Muscle of leg (tissue), 11 donors: Measurements from ENCODE around the gene WNT2B. TPM values are rescaled to one million over a fixed set of nuclear protein-coding genes. Genes with fewer than 3 reads are reported as not detected.
A peak's percentile ranks its signal among the peaks of the same experiment; 100 is the strongest.

Experiments
- DNase-seq: peaks from one replicate; pipeline ENCODE4 v3.0.0; 2013
- H3K27ac ChIP-seq: one replicate; pipeline ENCODE4 v1.5.1; 2013; ENCODE audit warnings: mild to moderate bottlenecking, low read length, control low read depth
- H3K27me3 ChIP-seq: one replicate; pipeline ENCODE4 v1.6.1; 2013; ENCODE audit warnings: low read length; ENCODE audit not compliant: control insufficient read depth, insufficient read depth
- H3K36me3 ChIP-seq: one replicate; pipeline ENCODE4 v1.6.1; 2013; ENCODE audit warnings: low read length; ENCODE audit not compliant: control insufficient read depth, insufficient read depth
- H3K4me1 ChIP-seq: one replicate; pipeline ENCODE4 v1.6.1; 2013; ENCODE audit warnings: low read length; ENCODE audit not compliant: control insufficient read depth, insufficient read depth
- H3K4me3 ChIP-seq: one replicate; pipeline ENCODE4 v1.5.1; 2013; ENCODE audit warnings: low read length, control low read depth
- H3K9me3 ChIP-seq: replicated peaks from 2 replicates; pipeline ENCODE4 v1.6.1; 2013; ENCODE audit warnings: low read depth, low read length; ENCODE audit not compliant: control insufficient read depth
- WGBS: methylation state at CpG from one replicate; pipeline ENCODE4 v1.1.5; 2013; ENCODE audit warnings: missing lambda C conversion rate; ENCODE audit not compliant: insufficient coverage; 5-methylcytosine and 5-hydroxymethylcytosine counted together
- polyA plus RNA-seq, 8 donors: library from polyadenylated mRNA; unstranded; fragments of 120-200 nt; gene quantifications; one replicate each; pipeline versions ENCODE4 v1.2.1 to v1.2.3, GENCODE V29; 2013; ENCODE audit warnings: inconsistent platforms in 1 of 8, low replicate concordance in 1 of 8; ENCODE audit not compliant: insufficient read length in 8 of 8, insufficient read depth in 1 of 8
- total RNA-seq: library from RNA; stranded (reverse); fragments of 120-200 nt; gene quantifications from one replicate; pipeline ENCODE4 v1.2.4, GENCODE V29; 2013

WNT2B gene
- total and polyA plus RNA-seq, 9 donors: 2.6 to 7.8 (median 4.1) TPM

- no peak overlapping the region for H3K4me3 ChIP-seq
- H3K4me1 ChIP-seq: peaks cover 2% of the 10 kb centered on the region
- no peak for DNase-seq
- H3K9me3 ChIP-seq: no peaks in the 10 kb centered on the region
- H3K27ac ChIP-seq: no peak overlapping the region
- 100% methylated on average over 1 of the region's 1 CpG for WGBS
- H3K27me3 ChIP-seq: no peaks in the 10 kb centered on the region
- peaks cover 39% of the 10 kb centered on the region for H3K36me3 ChIP-seq
Observed at GRCh38 chr1:112522621-112523020, 13.9 kb downstream of the WNT2B start.

- Histone ChIP-seq H3K27me3 (no peaks in the 10 kb centered on the region), H3K9me3 (no peaks in the 10 kb centered on the region), H3K27ac (no peak overlapping the region), H3K4me1 (peaks cover 2% of the 10 kb centered on the region), H3K4me3 (no peak overlapping the region), H3K36me3 (peaks cover 42% of the 10 kb centered on the region)
- 60% methylated on average over 2 of the region's 8 CpGs for WGBS
- DNase-seq: no peak
Observed at GRCh38 chr1:112524251-112524650, 15.5 kb downstream of the WNT2B start.

- WGBS: 100% methylated on average over 1 of the region's 1 CpG
- DNase-seq: no peak
- Histone ChIP-seq H3K27ac (no peak overlapping the region), H3K4me1 (peaks cover 2% of the 10 kb centered on the region), H3K4me3 (no peak overlapping the region), H3K9me3 (no peaks in the 10 kb centered on the region), H3K36me3 (peaks cover 44% of the 10 kb centered on the region), H3K27me3 (no peaks in the 10 kb centered on the region)
Observed at GRCh38 chr1:112524986-112525385, 16.2 kb downstream of the WNT2B start.

- H3K36me3 ChIP-seq: peaks cover 39% of the 10 kb centered on the region
- H3K27ac ChIP-seq: no peak overlapping the region
- H3K27me3 ChIP-seq: no peaks in the 10 kb centered on the region
- peaks cover 2% of the 10 kb centered on the region for H3K4me1 ChIP-seq
- H3K9me3 ChIP-seq: no peaks in the 10 kb centered on the region
- WGBS: 33% methylated on average over 1 of the region's 4 CpGs
- DNase-seq: no peak
- H3K4me3 ChIP-seq: no peak overlapping the region
Observed at GRCh38 chr1:112527266-112528010, 18.7 kb downstream of the WNT2B start.

GRCh38 chr1:112528076-112528475 lies 19.3 kb downstream of the WNT2B start:
- Histone ChIP-seq H3K27me3 (no peaks in the 10 kb centered on the region), H3K36me3 (peaks cover 36% of the 10 kb centered on the region), H3K27ac (no peak overlapping the region), H3K4me1 (no peaks in the 10 kb centered on the region), H3K4me3 (no peak overlapping the region), H3K9me3 (no peaks in the 10 kb centered on the region)
- no peak for DNase-seq

- peaks cover 36% of the 10 kb centered on the region for H3K36me3 ChIP-seq
- no peaks in the 10 kb centered on the region for H3K4me1 ChIP-seq
- no peak for DNase-seq
- H3K4me3 ChIP-seq: no peak overlapping the region
- no peaks in the 10 kb centered on the region for H3K27me3 ChIP-seq
- no peak overlapping the region for H3K27ac ChIP-seq
- no peaks in the 10 kb centered on the region for H3K9me3 ChIP-seq
Observed at GRCh38 chr1:112529301-112529700, 20.5 kb downstream of the WNT2B start.

- Histone ChIP-seq H3K27me3 (no peaks in the 10 kb centered on the region), H3K36me3 (peaks cover 21% of the 10 kb centered on the region), H3K27ac (no peak overlapping the region), H3K4me3 (no peak overlapping the region), H3K4me1 (no peaks in the 10 kb centered on the region), H3K9me3 (no peaks in the 10 kb centered on the region)
- DNase-seq: no peak
Observed at GRCh38 chr1:112530832-112531231, 22.1 kb downstream of the WNT2B start.

GRCh38 chr1:112532064-112532463 lies 23.3 kb downstream of the WNT2B start:
- no CpG with 5 or more reads among the region's 4 CpGs for WGBS
- Histone ChIP-seq H3K36me3 (peaks cover 13% of the 10 kb centered on the region), H3K27ac (no peak overlapping the region), H3K9me3 (no peaks in the 10 kb centered on the region), H3K4me3 (no peak overlapping the region), H3K4me1 (peaks cover 2% of the 10 kb centered on the region), H3K27me3 (no peaks in the 10 kb centered on the region)
- no peak for DNase-seq

- Histone ChIP-seq H3K4me3 (no peak overlapping the region), H3K36me3 (peaks cover 6% of the 10 kb centered on the region), H3K9me3 (no peaks in the 10 kb centered on the region), H3K27me3 (no peaks in the 10 kb centered on the region), H3K4me1 (peaks cover 2% of the 10 kb centered on the region), H3K27ac (no peak overlapping the region)
- WGBS: 100% methylated on average over 2 of the region's 6 CpGs
- no peak for DNase-seq
Observed at GRCh38 chr1:112533029-112533428, 24.3 kb downstream of the WNT2B start.

- Histone ChIP-seq H3K27me3 (no peaks in the 10 kb centered on the region), H3K9me3 (no peaks in the 10 kb centered on the region), H3K4me1 (peaks cover 2% of the 10 kb centered on the region), H3K36me3 (peaks cover 7% of the 10 kb centered on the region), H3K27ac (no peak overlapping the region), H3K4me3 (no peak overlapping the region)
- peak; percentile 54 for DNase-seq
- 80% methylated on average over 1 of the region's 2 CpGs for WGBS
Observed at GRCh38 chr1:112536561-112536960, 27.8 kb downstream of the WNT2B start.

- Histone ChIP-seq H3K27ac (no peak overlapping the region), H3K36me3 (peaks cover 7% of the 10 kb centered on the region), H3K9me3 (no peaks in the 10 kb centered on the region), H3K4me1 (peaks cover 2% of the 10 kb centered on the region), H3K4me3 (no peak overlapping the region), H3K27me3 (no peaks in the 10 kb centered on the region)
- DNase-seq: no peak
Observed at GRCh38 chr1:112537456-112537855, 28.7 kb downstream of the WNT2B start.
